Measurements from ENCODE around the gene MSANTD1. TPM values are rescaled to one million over a fixed set of nuclear protein-coding genes. Genes with fewer than 3 reads are reported as not detected.

MSANTD1 gene
- total RNA-seq, 3 donors from 2014 or later (not counting 1 experiment from before 2014, with no cell fraction given) = 0.54 to 2.2 (median 1.8) TPM

DNA sequence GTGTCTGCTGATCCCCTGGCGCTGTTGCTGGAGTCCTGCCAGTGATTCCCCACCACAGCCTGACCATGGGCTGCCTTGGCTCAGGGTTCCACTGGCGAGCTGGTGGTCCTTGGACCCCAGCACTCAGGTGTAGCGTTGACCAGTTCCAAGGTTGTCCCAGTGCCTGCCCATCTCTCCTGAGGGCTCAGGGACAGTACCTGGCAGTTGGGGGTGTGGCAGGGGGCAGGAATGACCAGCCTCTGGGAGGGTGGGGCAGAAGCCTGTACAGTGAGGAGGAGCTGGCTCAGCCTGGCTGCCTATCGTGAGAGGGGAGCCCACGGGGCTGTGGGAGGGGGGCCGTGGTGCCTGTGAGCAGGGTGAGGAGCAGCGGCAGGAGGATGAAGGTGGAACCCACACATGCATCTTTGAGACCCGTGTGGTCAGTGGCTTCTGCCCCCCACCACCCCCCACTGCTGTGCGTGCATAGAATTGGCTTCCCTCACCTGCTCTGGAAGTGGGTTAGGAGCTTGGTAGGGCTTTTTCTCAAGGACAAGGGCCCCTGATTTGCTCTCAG is 12.6 kb upstream of the MSANTD1 start:
- Histone ChIP-seq H3K4me1 (ENCODE audit: control insufficient read depth, insufficient read depth, low read length) (no peaks in the 10 kb centered on the region), H3K27ac (ENCODE audit: low read length) (no peak overlapping the region), H3K27me3 (ENCODE audit: control insufficient read depth, insufficient read depth, low read length) (no peaks in the 10 kb centered on the region), H3K36me3 (ENCODE audit: control insufficient read depth, insufficient read depth, low read length) (peaks cover 88% of the 10 kb centered on the region), H3K9me3 (ENCODE audit: control insufficient read depth, insufficient read depth, low read length) (no peaks in the 10 kb centered on the region), H3K4me3 (ENCODE audit: low read length) (no peak overlapping the region)
- DNase-seq (no peak), ATAC-seq (no peak)
- Mint-ChIP-seq H3K4me1 (no peaks in the 10 kb centered on the region), H3K27ac (no peak overlapping the region), H3K36me3 (no peaks in the 10 kb centered on the region), H3K4me3 (no peak overlapping the region), H3K27me3 (ENCODE audit: low read depth in 2 of 2) (no peaks in the 10 kb centered on the region), H3K9me3 (no peaks in the 10 kb centered on the region)
- TF ChIP-seq, protein P1, sequence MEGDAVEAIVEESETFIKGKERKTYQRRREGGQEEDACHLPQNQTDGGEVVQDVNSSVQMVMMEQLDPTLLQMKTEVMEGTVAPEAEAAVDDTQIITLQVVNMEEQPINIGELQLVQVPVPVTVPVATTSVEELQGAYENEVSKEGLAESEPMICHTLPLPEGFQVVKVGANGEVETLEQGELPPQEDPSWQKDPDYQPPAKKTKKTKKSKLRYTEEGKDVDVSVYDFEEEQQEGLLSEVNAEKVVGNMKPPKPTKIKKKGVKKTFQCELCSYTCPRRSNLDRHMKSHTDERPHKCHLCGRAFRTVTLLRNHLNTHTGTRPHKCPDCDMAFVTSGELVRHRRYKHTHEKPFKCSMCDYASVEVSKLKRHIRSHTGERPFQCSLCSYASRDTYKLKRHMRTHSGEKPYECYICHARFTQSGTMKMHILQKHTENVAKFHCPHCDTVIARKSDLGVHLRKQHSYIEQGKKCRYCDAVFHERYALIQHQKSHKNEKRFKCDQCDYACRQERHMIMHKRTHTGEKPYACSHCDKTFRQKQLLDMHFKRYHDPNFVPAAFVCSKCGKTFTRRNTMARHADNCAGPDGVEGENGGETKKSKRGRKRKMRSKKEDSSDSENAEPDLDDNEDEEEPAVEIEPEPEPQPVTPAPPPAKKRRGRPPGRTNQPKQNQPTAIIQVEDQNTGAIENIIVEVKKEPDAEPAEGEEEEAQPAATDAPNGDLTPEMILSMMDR (IDR thresholded peaks at IDR 0.05) = no peak
- 81% methylated on average over 8 of the region's 9 CpGs for WGBS (ENCODE audit: insufficient coverage)
- intact Hi-C loops (cut with micrococcal nuclease) = no loop called here

DNA sequence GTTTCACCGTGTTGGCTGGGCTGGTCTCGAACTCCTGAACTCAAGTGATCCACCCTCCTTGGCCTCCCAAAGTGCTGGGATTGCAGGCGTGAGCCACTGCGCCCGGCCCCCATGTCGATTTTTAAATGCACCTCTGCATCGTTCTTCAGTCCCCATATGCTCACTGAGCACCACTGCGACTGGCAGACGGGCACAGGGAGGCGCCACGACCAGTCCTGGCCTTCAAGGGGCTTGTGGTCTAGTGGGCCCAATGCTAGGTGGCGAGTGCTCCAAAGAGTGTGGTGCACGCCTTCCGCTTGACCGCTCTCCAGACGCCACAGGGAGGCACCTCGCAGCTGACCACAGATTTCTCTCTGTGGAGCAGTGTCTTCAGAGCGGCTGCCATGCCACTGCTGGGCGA is 11.7 kb upstream of the MSANTD1 start:
- Mint-ChIP-seq H3K4me3 (no peak overlapping the region), H3K27ac (no peak overlapping the region), H3K36me3 (no peaks in the 10 kb centered on the region), H3K27me3 (ENCODE audit: low read depth in 2 of 2) (no peaks in the 10 kb centered on the region), H3K9me3 (no peaks in the 10 kb centered on the region), H3K4me1 (no peaks in the 10 kb centered on the region)
- ATAC-seq (no peak), DNase-seq (no peak)
- Histone ChIP-seq H3K4me3 (ENCODE audit: low read length) (no peak overlapping the region), H3K9me3 (ENCODE audit: control insufficient read depth, insufficient read depth, low read length) (no peaks in the 10 kb centered on the region), H3K36me3 (ENCODE audit: control insufficient read depth, insufficient read depth, low read length) (peaks cover 81% of the 10 kb centered on the region), H3K4me1 (ENCODE audit: control insufficient read depth, insufficient read depth, low read length) (no peaks in the 10 kb centered on the region), H3K27ac (ENCODE audit: low read length) (no peak overlapping the region), H3K27me3 (ENCODE audit: control insufficient read depth, insufficient read depth, low read length) (no peaks in the 10 kb centered on the region)
- intact Hi-C loops (cut with micrococcal nuclease) = no loop called here
- TF ChIP-seq, protein P1 (IDR thresholded peaks at IDR 0.05) = no peak
- WGBS (ENCODE audit: insufficient coverage) = 96% methylated on average over 19 of the region's 19 CpGs

DNA sequence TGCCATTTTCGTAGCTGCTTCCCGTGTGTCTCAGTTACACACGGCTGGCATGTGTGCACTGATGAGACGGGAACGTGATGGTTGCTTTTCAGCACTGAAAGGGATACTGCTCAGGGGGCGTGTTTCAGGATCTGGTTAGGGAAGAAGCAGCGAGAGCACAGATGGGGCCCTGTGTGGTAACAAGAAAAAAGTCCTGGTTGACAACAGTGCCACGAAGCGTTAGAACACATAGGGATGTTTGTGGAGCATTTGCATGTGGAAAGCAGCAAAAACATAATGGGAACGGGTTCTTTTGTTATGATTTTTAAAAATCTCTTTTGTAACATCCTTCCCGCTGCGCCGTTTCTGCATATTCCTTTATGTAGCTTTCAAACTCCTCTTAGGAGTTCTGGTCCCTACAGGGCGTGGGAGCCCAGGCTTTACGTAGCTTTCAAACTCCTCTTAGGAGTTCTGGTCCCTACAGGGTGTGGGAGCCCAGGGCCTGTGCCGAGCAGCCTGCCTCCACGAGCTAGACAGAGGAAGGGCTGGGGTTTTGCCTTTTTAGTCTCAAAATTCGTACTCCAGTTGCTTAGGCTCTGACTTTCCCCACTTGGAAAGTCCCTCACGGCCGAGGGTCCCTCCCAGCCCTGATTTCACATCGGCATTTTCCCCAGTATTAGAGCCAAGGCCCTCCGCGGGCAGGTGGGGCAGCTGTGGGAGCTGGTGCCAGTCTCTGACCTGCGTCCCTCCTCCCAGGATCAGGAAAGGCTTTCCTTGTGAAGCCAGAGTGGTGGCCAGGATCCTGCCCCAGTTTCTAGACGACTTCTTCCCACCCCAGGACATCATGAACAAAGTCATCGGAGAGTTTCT is 11.0 kb upstream of the MSANTD1 start:
- no peak for ATAC-seq
- H3K27me3 Mint-ChIP-seq (ENCODE audit: low read depth in 2 of 2) = no peaks in the 10 kb centered on the region
- no peaks in the 10 kb centered on the region for H3K36me3 Mint-ChIP-seq

More for the DNA sequence above, 11.0 kb upstream of the MSANTD1 start:
- Histone ChIP-seq H3K4me1 (ENCODE audit: control insufficient read depth, insufficient read depth, low read length) (no peaks in the 10 kb centered on the region), H3K9me3 (ENCODE audit: control insufficient read depth, insufficient read depth, low read length) (no peaks in the 10 kb centered on the region), H3K27me3 (ENCODE audit: control insufficient read depth, insufficient read depth, low read length) (no peaks in the 10 kb centered on the region), H3K4me3 (ENCODE audit: low read length) (no peak overlapping the region), H3K27ac (ENCODE audit: low read length) (no peak overlapping the region), H3K36me3 (ENCODE audit: control insufficient read depth, insufficient read depth, low read length) (peaks cover 74% of the 10 kb centered on the region)
- TF ChIP-seq, protein P1 (IDR thresholded peaks at IDR 0.05) = no peak
- DNase-seq = no peak
- H3K4me3 Mint-ChIP-seq = no peak overlapping the region
- H3K4me1 Mint-ChIP-seq = no peaks in the 10 kb centered on the region
- no peak overlapping the region for H3K27ac Mint-ChIP-seq
- 91% methylated on average over 25 of the region's 26 CpGs for WGBS (ENCODE audit: insufficient coverage)
- H3K9me3 Mint-ChIP-seq = no peaks in the 10 kb centered on the region
- intact Hi-C loops (cut with micrococcal nuclease) = no loop called here
